IPS-18a (cell line): ENCODE data around the gene HDAC5.
A peak's percentile ranks its signal among the peaks of the same experiment; 100 is the strongest.
"Not testable (repeated sequence)": the region's sequence is repeated elsewhere in the genome, so short reads cannot be mapped to it uniquely, and the experiment has no call there.

Experiments
- H3K27ac ChIP-seq: one replicate; pipeline ENCODE4 v1.5.1; 2013; ENCODE audit warnings: low read length
- H3K27me3 ChIP-seq: one replicate; pipeline ENCODE4 v1.6.1; 2013; ENCODE audit warnings: mild to moderate bottlenecking, low read length; ENCODE audit not compliant: control insufficient read depth, insufficient read depth
- H3K36me3 ChIP-seq: one replicate; pipeline ENCODE4 v1.6.1; 2013; ENCODE audit warnings: low read depth, low read length; ENCODE audit not compliant: control insufficient read depth
- H3K4me1 ChIP-seq: one replicate; pipeline ENCODE4 v1.6.1; 2013; ENCODE audit warnings: low read depth, low read length; ENCODE audit not compliant: control insufficient read depth
- H3K4me3 ChIP-seq: one replicate; pipeline ENCODE4 v1.5.1; 2013; ENCODE audit warnings: low read length
- H3K9ac ChIP-seq: one replicate; pipeline ENCODE4 v1.6.1; 2013; ENCODE audit warnings: mild to moderate bottlenecking, low read length, moderate library complexity
- H3K9me3 ChIP-seq: one replicate; pipeline ENCODE4 v1.6.1; 2013; ENCODE audit warnings: low read depth, low read length; ENCODE audit not compliant: control insufficient read depth

HDAC5 gene

DNA sequence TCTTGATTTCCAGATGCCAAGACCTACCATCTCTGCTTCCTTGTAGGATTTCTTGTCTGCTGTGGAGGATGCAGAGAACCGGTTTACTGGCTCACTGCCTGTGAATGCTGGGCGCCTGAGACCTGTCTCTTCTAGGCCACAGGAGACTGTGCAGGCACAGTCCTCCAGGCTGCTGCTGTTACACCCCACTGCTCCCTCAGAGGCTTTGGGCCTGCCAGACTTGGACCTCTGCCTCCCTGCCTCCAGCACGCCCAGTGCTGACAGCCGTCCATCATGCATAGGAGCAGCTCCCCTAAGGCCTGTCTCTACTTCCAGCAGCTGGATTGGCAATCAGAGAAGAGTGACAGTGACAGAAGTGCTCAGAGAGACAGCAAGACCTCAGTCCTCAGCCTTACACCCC lies 24.4 kb upstream of the HDAC5 start:
- peaks cover 54% of the 10 kb centered on the region for H3K36me3 ChIP-seq

DNA sequence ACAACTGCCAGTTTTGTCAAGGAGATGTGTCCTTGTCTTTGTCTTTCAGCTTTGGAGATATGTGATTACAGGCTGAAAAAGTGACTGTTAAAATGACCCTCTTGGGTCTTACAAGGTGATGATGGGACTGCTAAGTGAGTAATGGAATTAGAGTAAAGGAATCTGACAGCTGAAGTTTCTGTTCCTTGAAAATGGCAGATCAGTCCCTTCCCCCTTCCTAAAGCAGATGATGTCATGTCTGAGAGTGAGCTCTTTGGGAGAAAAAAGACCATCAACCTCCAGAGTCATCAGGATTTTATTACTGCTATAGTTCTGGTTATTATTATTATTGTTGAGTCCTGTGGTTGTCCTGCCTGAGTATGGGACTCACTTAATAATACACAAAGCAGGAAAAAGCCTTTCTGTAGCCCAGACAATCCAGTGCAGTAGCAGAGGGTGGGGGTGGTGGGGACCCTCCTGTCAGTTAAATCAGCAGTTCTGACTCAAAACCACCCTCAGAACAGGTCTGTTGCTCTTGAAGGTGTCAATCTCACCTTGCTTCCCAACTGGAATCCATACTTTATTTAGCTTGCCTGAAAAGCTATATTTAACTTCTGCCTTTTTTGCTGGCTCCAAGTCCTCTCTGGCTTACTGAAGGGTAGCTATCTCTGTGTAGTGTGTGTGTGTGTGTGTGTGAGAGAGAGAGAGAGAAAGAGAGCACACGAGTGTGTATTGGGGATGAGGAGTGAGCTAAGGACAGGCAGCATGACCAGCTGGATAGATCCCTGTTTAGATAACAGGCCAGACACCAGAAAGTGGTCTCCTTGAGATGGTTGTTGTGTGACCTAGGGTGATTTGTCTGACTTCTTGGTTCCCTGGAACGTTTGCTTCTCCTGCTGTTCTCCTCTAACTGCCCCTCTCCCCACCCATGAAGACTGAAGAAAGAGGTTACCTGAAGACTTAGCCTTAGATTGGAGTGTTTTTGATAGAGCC lies 23.2 kb upstream of the HDAC5 start:
- peaks cover 49% of the 10 kb centered on the region for H3K36me3 ChIP-seq
- H3K27ac ChIP-seq = no peak overlapping the region

More for the DNA sequence above, 24.4 kb upstream of the HDAC5 start:
- Histone ChIP-seq H3K9me3 (no peaks in the 10 kb centered on the region), H3K4me3 (no peak overlapping the region), H3K27ac (no peak overlapping the region), H3K9ac (no peak overlapping the region), H3K27me3 (no peaks in the 10 kb centered on the region), H3K4me1 (no peaks in the 10 kb centered on the region)

GRCh38 chr17:44144966-44145739 lies 21.7 kb upstream of the HDAC5 start:
- Histone ChIP-seq H3K27me3 (no peaks in the 10 kb centered on the region), H3K4me3 (no peak overlapping the region), H3K36me3 (peaks cover 45% of the 10 kb centered on the region), H3K4me1 (no peaks in the 10 kb centered on the region), H3K27ac (no peak overlapping the region), H3K9ac (no peak overlapping the region), H3K9me3 (no peaks in the 10 kb centered on the region)

More for the DNA sequence above, 23.2 kb upstream of the HDAC5 start:
- H3K4me3 ChIP-seq = no peak overlapping the region
- no peaks in the 10 kb centered on the region for H3K9me3 ChIP-seq
- H3K27me3 ChIP-seq = no peaks in the 10 kb centered on the region
- no peak overlapping the region for H3K9ac ChIP-seq
- no peaks in the 10 kb centered on the region for H3K4me1 ChIP-seq

GRCh38 chr17:44143921-44144320 lies 20.5 kb upstream of the HDAC5 start:
- peaks cover 37% of the 10 kb centered on the region for H3K36me3 ChIP-seq
- not testable (repeated sequence) for H3K9me3 ChIP-seq, H3K4me1 ChIP-seq, H3K9ac ChIP-seq, H3K4me3 ChIP-seq, H3K27me3 ChIP-seq, H3K27ac ChIP-seq

GRCh38 chr17:44137891-44138709 lies 14.7 kb upstream of the HDAC5 start:
- Histone ChIP-seq H3K4me1 (peaks cover 14% of the 10 kb centered on the region), H3K9ac (no peak overlapping the region), H3K27ac (no peak overlapping the region), H3K36me3 (no peaks in the 10 kb centered on the region), H3K9me3 (no peaks in the 10 kb centered on the region), H3K4me3 (peak overlapping the region; percentile 25), H3K27me3 (no peaks in the 10 kb centered on the region)

- H3K9me3 ChIP-seq = no peaks in the 10 kb centered on the region
- H3K27ac ChIP-seq = no peak overlapping the region
- no peak overlapping the region for H3K4me3 ChIP-seq
- no peaks in the 10 kb centered on the region for H3K36me3 ChIP-seq
- H3K4me1 ChIP-seq = peaks cover 14% of the 10 kb centered on the region
- no peaks in the 10 kb centered on the region for H3K27me3 ChIP-seq
- no peak overlapping the region for H3K9ac ChIP-seq
Observed at GRCh38 chr17:44134752-44135568, 11.5 kb upstream of the HDAC5 start.

DNA sequence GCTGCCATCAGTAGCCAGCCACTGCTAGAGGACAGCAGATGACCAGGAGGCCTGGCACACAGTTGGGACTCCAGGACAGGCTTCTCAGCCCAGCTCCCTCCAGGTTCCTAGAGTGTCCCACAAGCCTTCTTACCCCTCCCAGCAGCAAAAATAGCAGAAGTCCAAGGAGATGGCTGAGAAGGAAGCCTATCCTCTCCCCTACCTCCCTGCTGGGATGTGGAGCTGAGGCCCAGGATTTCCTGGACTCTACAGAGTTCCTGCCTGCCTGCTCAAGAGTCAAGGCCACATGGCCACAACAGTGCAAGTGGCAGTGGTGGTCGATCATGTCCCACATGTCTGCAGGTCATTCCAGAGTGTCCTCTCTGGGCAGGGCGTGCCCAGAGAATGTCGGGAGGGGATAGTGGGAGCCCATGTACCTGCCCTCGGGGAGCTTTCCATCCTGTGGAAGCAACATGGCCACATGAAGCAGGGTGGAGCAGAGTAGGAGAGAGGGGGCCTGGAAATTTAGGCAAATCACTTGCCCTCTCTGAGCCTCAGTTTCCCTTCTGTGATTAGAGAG lies 10.6 kb upstream of the HDAC5 start:
- Histone ChIP-seq H3K9me3 (no peaks in the 10 kb centered on the region), H3K9ac (no peak overlapping the region), H3K27me3 (no peaks in the 10 kb centered on the region), H3K4me1 (peaks cover 14% of the 10 kb centered on the region), H3K27ac (no peak overlapping the region), H3K36me3 (no peaks in the 10 kb centered on the region), H3K4me3 (no peak overlapping the region)

GRCh38 chr17:44132275-44132821 lies 8.9 kb upstream of the HDAC5 start:
- H3K4me3 ChIP-seq = no peak overlapping the region
- H3K27ac ChIP-seq = no peak overlapping the region
- H3K9ac ChIP-seq = no peak overlapping the region
- no peaks in the 10 kb centered on the region for H3K27me3 ChIP-seq
- H3K36me3 ChIP-seq = no peaks in the 10 kb centered on the region
- no peaks in the 10 kb centered on the region for H3K4me1 ChIP-seq
- no peaks in the 10 kb centered on the region for H3K9me3 ChIP-seq

DNA sequence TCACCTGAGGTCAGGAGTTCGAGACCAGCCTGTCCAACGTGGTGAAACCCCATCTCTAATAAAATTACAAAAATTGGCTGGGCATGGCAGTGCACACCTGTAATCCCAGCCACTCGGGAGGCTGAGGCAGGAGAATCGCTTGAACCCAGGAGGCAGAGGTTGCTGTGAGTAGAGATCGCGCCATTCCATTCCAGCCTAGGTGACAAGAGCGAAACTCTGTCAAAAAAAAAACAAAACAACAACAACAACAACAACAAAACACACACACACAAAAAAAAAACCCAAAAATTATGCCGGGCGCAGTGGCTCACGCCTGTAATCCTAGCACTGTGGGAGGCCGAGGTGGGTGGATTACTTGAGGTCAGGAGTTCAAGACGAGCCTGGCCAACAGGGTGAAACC lies 7.9 kb upstream of the HDAC5 start:
- not testable (repeated sequence) for H3K9me3 ChIP-seq, H3K4me3 ChIP-seq, H3K27ac ChIP-seq, H3K27me3 ChIP-seq, H3K36me3 ChIP-seq, H3K9ac ChIP-seq, H3K4me1 ChIP-seq

DNA sequence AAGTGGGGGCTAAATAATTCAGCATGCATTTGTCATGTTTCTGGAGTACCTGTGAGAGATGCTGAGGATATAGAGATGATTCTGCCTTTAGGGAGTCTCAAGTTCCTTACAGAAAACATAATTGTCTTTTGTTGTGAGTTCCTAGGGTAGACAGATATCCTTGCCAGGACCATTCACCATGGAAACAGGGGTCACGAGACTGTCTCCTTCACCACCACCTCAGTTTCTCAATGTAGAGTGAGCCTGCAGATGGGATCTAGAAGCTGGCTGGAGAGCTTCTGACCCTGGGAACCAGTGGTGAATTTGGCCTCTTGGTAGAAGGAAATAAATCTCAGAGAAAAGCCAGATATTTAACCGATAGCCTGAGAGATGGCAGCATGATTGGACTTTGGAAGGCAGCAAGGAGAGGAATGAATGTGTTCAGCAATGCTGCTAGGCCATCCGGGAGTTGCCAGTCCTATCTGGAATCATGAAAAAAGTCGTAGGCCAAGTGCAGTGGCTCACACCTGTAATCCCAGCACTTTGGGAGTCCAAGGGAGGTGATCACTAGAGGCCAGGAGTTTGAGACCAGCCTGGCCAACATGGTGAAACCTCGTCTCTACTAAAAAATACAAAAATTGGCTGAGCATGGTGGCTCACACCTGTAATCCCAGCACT lies 7.4 kb upstream of the HDAC5 start:
- no peaks in the 10 kb centered on the region for H3K4me1 ChIP-seq
- no peaks in the 10 kb centered on the region for H3K27me3 ChIP-seq
- H3K4me3 ChIP-seq = no peak overlapping the region
- no peak overlapping the region for H3K27ac ChIP-seq
- H3K9me3 ChIP-seq = no peaks in the 10 kb centered on the region
- no peaks in the 10 kb centered on the region for H3K36me3 ChIP-seq
- no peak overlapping the region for H3K9ac ChIP-seq
